IPS-15b (cell line): Measurements from ENCODE around the gene MICU1.

Experiments used
- H3K27me3 ChIP-seq: one replicate; pipeline ENCODE4 v1.6.1; 2013; ENCODE audit warnings: low read length; ENCODE audit not compliant: control insufficient read depth, insufficient read depth
- H3K36me3 ChIP-seq: one replicate; pipeline ENCODE4 v1.6.1; 2013; ENCODE audit warnings: low read length; ENCODE audit not compliant: control insufficient read depth, insufficient read depth
- H3K4me1 ChIP-seq: one replicate; pipeline ENCODE4 v1.6.1; 2013; ENCODE audit warnings: mild to moderate bottlenecking, low read length; ENCODE audit not compliant: control insufficient read depth, insufficient read depth
- H3K4me3 ChIP-seq: one replicate; pipeline ENCODE4 v1.5.1; 2013; ENCODE audit warnings: low read depth, low read length
- H3K9ac ChIP-seq: one replicate; pipeline ENCODE4 v1.6.1; 2013; ENCODE audit warnings: low read depth, mild to moderate bottlenecking, low read length
- H3K9me3 ChIP-seq: one replicate; pipeline ENCODE4 v1.6.1; 2013; ENCODE audit warnings: mild to moderate bottlenecking, low read length; ENCODE audit not compliant: control insufficient read depth, insufficient read depth

The MICU1 gene

DNA sequence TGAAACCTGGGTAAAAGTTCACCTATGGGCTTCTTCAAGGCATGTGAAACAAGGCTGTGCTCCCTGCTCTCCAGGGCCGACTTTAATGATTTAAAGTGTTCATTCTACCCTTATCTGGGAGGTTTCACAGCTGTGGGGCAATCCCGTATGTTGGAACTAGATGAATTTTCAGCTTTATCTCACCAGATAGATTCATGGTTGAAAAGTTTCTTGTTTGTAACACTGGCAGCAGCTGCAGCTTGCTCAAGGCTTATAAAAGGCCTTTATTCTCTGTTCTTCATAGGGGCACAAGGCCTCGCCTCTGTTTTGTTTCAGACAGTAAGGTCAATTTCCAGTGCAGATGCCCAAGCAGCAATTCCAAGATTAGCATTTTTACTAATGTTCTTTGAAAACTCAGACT is 200.7 kb downstream of the MICU1 start:
- no peaks in the 10 kb centered on the region for H3K27me3 ChIP-seq
- H3K4me3 ChIP-seq = no peak overlapping the region
- peaks cover 4% of the 10 kb centered on the region for H3K4me1 ChIP-seq
- H3K9me3 ChIP-seq = peaks cover 4% of the 10 kb centered on the region
- H3K36me3 ChIP-seq = no peaks in the 10 kb centered on the region
- H3K9ac ChIP-seq = no peak overlapping the region

DNA sequence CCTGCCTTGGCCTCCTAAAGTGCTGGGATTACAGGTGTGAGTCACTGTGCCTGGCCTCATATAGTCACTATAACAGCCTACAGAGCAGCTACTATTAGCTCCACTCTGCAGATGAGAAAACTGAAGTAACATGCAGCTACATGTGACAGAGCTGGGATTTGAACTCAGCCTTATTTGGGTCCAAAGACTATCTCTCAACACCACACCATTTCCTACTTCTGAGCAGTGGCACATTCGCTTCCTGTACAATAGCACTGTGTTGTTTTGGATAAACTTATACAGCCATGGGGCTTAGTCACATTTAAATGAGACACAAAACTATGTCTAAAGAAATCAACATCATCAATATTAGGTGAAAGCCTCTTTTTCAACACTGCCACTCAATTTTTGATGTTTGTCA is 201.3 kb downstream of the MICU1 start:
- Histone ChIP-seq H3K4me3 (no peak overlapping the region), H3K27me3 (no peaks in the 10 kb centered on the region), H3K9ac (no peak overlapping the region), H3K4me1 (peaks cover 4% of the 10 kb centered on the region), H3K36me3 (no peaks in the 10 kb centered on the region), H3K9me3 (peaks cover 4% of the 10 kb centered on the region)

GRCh38 chr10:72423426-72423825 is 202.5 kb downstream of the MICU1 start:
- H3K4me3 ChIP-seq = no peak overlapping the region
- peaks cover 6% of the 10 kb centered on the region for H3K4me1 ChIP-seq
- no peak overlapping the region for H3K9ac ChIP-seq
- H3K36me3 ChIP-seq = no peaks in the 10 kb centered on the region
- no peaks in the 10 kb centered on the region for H3K27me3 ChIP-seq
- H3K9me3 ChIP-seq = peaks cover 4% of the 10 kb centered on the region

DNA sequence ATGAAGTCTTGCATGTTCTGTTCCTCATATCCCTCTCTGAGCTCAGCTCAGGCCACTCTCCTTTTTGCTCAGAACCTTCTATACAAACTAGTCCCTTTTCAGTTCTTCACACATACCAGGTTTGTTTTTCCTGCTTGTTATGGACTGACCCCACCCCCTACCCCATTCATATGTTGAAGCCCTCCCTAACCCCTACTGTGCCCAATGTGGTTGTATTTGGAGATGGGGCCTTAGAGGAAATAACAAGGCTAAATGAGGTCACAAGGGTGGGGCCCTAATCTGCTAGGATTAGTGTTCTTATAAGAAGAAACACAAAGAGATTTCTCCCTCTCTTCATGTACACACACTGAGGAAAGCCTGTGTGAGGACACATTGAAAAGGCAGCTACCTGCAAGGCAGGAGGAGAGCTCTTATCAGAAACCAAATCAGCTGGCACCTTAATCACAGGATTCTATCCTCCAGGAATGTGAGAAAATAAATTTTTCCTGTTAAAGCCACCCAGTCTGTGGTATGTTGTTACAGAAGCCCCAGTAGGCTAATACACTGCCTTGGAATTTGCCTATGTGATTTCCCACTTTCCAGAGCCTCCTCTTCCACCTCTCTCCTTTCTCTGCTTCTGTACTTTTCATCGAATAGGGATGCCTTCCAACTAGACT is 203.9 kb downstream of the MICU1 start:
- H3K4me1 ChIP-seq = peaks cover 8% of the 10 kb centered on the region
- no peak overlapping the region for H3K9ac ChIP-seq
- no peaks in the 10 kb centered on the region for H3K27me3 ChIP-seq
- H3K9me3 ChIP-seq = peaks cover 4% of the 10 kb centered on the region
- H3K4me3 ChIP-seq = no peak overlapping the region
- no peaks in the 10 kb centered on the region for H3K36me3 ChIP-seq

- Histone ChIP-seq H3K36me3 (no peaks in the 10 kb centered on the region), H3K9me3 (peaks cover 4% of the 10 kb centered on the region), H3K4me3 (no peak overlapping the region), H3K4me1 (peaks cover 8% of the 10 kb centered on the region), H3K9ac (no peak overlapping the region), H3K27me3 (no peaks in the 10 kb centered on the region)
Measured at GRCh38 chr10:72419241-72419640, 206.6 kb downstream of the MICU1 start.

DNA sequence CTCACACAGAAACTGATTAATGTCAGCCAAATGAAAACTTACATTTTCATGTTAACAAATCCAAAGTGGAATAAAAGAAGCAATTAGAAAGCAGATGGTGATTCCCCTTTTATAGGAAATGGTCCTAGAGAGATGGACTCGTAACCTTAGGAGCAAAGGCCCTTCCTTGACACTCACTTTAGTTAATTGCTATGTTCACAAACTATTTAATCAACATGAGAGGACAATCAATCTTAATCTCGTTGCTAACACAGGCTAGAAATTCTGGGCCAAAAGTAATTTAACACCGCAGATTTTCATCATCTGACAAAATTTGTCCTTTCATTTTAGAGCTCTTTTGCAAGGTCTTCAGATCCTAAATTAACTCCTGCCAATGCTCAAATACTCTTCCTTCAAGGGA is 207.2 kb downstream of the MICU1 start:
- H3K27me3 ChIP-seq = no peaks in the 10 kb centered on the region
- no peaks in the 10 kb centered on the region for H3K36me3 ChIP-seq
- peaks cover 7% of the 10 kb centered on the region for H3K9me3 ChIP-seq
- no peak overlapping the region for H3K4me3 ChIP-seq
- H3K9ac ChIP-seq = no peak overlapping the region
- H3K4me1 ChIP-seq = peaks cover 8% of the 10 kb centered on the region

DNA sequence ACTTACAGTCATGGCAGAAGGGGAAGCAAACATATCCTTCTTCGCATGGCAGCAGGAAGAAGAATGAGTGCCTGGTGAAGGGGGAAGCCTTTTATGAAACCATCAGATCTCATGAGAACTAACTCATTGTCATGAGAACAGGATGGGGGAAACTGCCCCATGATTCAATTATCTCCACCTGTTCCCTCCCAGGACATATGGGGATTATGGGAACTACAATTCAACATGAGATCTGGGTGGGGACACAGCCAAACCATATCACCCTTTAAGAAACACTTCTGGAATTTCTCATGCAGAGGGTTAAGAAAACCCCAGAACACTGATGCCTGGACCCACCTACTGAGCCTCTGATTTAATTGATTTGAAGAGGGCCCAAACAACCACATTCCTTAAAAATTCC is 207.9 kb downstream of the MICU1 start:
- Histone ChIP-seq H3K27me3 (no peaks in the 10 kb centered on the region), H3K4me3 (no peak overlapping the region), H3K9ac (no peak overlapping the region), H3K9me3 (peaks cover 9% of the 10 kb centered on the region), H3K4me1 (peaks cover 8% of the 10 kb centered on the region), H3K36me3 (no peaks in the 10 kb centered on the region)

- no peaks in the 10 kb centered on the region for H3K27me3 ChIP-seq
- H3K36me3 ChIP-seq = no peaks in the 10 kb centered on the region
- no peak overlapping the region for H3K4me3 ChIP-seq
- peaks cover 4% of the 10 kb centered on the region for H3K4me1 ChIP-seq
- H3K9me3 ChIP-seq = peaks cover 5% of the 10 kb centered on the region
- H3K9ac ChIP-seq = no peak overlapping the region
Measured at GRCh38 chr10:72416661-72417060, 209.2 kb downstream of the MICU1 start.

- Histone ChIP-seq H3K27me3 (no peaks in the 10 kb centered on the region), H3K4me1 (peaks cover 4% of the 10 kb centered on the region), H3K9ac (no peak overlapping the region), H3K4me3 (no peak overlapping the region), H3K36me3 (no peaks in the 10 kb centered on the region), H3K9me3 (peaks cover 5% of the 10 kb centered on the region)
Measured at GRCh38 chr10:72414642-72415041, 211.2 kb downstream of the MICU1 start.

DNA sequence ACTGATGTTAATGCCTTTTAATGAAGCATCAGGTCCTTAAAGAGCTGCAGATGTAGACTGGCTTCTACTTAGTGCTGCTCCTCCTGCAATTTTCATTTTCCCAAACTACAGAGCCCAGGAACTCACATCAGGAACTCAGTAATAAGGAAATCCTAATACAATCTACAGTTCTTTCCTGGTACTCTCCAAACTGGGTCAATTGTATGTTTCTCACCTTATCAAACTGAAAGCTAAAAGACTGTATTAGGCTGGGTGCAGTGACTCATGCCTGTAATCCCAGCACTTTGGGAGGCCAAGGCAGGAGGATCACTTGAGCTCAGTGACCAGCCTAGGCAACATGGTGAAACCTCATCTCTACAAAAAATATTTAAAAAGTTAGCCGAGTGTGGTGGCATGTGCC is 216.7 kb downstream of the MICU1 start:
- peaks cover 5% of the 10 kb centered on the region for H3K9me3 ChIP-seq
- no peaks in the 10 kb centered on the region for H3K36me3 ChIP-seq

GRCh38 chr10:72407927-72408600 is 217.8 kb downstream of the MICU1 start:
- Histone ChIP-seq H3K27me3 (no peaks in the 10 kb centered on the region), H3K9me3 (no peaks in the 10 kb centered on the region), H3K9ac (no peak overlapping the region), H3K4me3 (no peak overlapping the region), H3K36me3 (no peaks in the 10 kb centered on the region), H3K4me1 (no peaks in the 10 kb centered on the region)

More for the DNA sequence above, 216.7 kb downstream of the MICU1 start:
- H3K4me1 ChIP-seq = no peaks in the 10 kb centered on the region
- H3K4me3 ChIP-seq = no peak overlapping the region
- no peak overlapping the region for H3K9ac ChIP-seq
- no peaks in the 10 kb centered on the region for H3K27me3 ChIP-seq

DNA sequence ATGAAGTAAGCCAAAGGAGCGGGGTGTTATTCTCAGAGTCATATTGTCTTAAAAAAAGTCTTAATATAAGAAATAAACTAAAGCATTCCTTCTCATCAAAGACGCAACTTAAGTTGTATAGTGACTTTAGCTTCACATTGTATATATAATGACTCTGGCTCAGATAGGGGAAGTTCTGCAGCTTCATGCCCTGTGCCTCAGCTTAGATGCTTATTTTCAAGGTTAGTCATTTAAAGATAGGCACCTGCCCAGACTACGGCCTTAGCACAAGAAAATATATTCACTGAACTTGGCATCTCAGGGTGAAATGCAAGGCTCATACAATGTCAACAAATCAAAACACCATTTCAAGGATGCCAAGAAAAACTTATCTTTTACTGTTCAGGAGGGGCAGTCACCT is 218.4 kb downstream of the MICU1 start:
- Histone ChIP-seq H3K9me3 (no peaks in the 10 kb centered on the region), H3K9ac (no peak overlapping the region), H3K4me1 (no peaks in the 10 kb centered on the region), H3K4me3 (no peak overlapping the region), H3K36me3 (no peaks in the 10 kb centered on the region), H3K27me3 (no peaks in the 10 kb centered on the region)
